Right lobe of liver (tissue), 4 donors: ENCODE data around the gene HPSE2.

ENCODE experiments used
- CTCF ChIP-seq, 4 donors: fragments of 200-600 bp in 3 of 4; fragments of 450-650 bp in 1 of 4; IDR thresholded peaks; one replicate each; pipeline versions ENCODE4 v1.5.1 to v1.8.0; 2016 to 2022; ENCODE audit warnings: antibody characterized with exemption in 4 of 4, mild to moderate bottlenecking in 2 of 4
- POLR2A ChIP-seq: fragments of 450-650 bp; IDR thresholded peaks from one replicate; pipeline ENCODE4 v1.6.1; 2017; ENCODE audit warnings: antibody characterized with exemption, mild to moderate bottlenecking
- donor health status: DM: no; HTN: no; CAD: no.
- donor health status: DM: no; HTN: no; CAD: no.
- donor health status: DM: no; HTN: yes; CAD: no.

DNA sequence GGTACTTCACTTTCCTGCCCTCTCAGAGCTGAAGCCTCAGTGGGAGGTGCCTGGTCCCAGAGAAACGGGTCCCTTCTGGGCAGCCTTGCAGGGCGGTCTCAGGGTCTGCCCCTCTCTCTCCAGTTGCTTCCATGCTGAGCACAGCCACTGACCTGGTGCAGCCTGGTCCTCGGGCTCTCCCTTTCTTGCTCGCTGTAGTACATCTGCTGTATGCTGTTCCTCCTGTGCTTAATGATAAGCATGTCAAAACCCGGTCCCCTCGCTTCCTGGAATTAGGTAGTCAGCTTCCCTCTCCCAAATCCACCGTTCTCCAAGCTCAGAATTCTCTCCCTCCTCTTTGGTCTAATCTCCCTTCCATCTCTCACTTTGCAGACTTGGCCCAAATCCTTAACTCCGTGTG is 777.9 kb downstream of the HPSE2 start:
- TF ChIP-seq POLR2A, result no peak
- TF ChIP-seq CTCF (IDR thresholded peaks at IDR 0.05), result no peak
